Activated effector memory CD4-positive, alpha-beta T cell treated with anti-CD3 and anti-CD28 coated beads, Interleukin-2, amount 50 U/mL, for 16 hours (primary cell): ENCODE data around the gene RPL12.

ENCODE experiments used
- DNase-seq: peaks from one replicate; pipeline ENCODE4 v3.0.0-alpha.2; 2020

RPL12 gene

GRCh38 chr9:127402401-127403090 is 48.7 kb downstream of the RPL12 start:
- no peak for DNase-seq

GRCh38 chr9:127399736-127400269 is 51.4 kb downstream of the RPL12 start:
- DNase-seq, result no peak

GRCh38 chr9:127398715-127399400 is 52.3 kb downstream of the RPL12 start:
- DNase-seq, result no peak

- no peak for DNase-seq
Measured at GRCh38 chr9:127398275-127398647, 52.9 kb downstream of the RPL12 start.
